Osteoblast (primary cell): ENCODE results near the gene TBC1D32. TPM values are rescaled to one million over a fixed set of nuclear protein-coding genes. Genes with fewer than 3 reads are reported as not detected.
"Not testable (repeated sequence)": the region's sequence is repeated elsewhere in the genome, so short reads cannot be mapped to it uniquely, and the experiment has no call there.

ENCODE experiments used
- DNase-seq: peaks from one replicate; pipeline ENCODE4 v3.0.0; 2011; ENCODE audit warnings: low spot score, mixed read lengths; ENCODE audit not compliant: insufficient read length; ENCODE audit errors: missing footprints
- H2AFZ ChIP-seq: 2 replicates; pipeline ENCODE4 v1.6.0; 2011; ENCODE audit warnings: mild to moderate bottlenecking, low read length
- H3K27ac ChIP-seq: 2 replicates; pipeline ENCODE4 v1.5.1; 2011; ENCODE audit warnings: mild to moderate bottlenecking, low read depth, low read length, moderate library complexity
- H3K27me3 ChIP-seq: 2 replicates; pipeline ENCODE4 v1.6.0; 2012; ENCODE audit warnings: mild to moderate bottlenecking, control low read depth, inconsistent platforms, low read length, moderate library complexity; ENCODE audit not compliant: insufficient read depth
- H3K36me3 ChIP-seq: 2 replicates; pipeline ENCODE4 v1.5.1; 2011; ENCODE audit warnings: mild to moderate bottlenecking, low read length, control low read depth, moderate library complexity; ENCODE audit not compliant: insufficient read depth
- H3K4me1 ChIP-seq: 2 replicates; pipeline ENCODE4 v1.5.1; 2011; ENCODE audit warnings: mild to moderate bottlenecking, low read length, control low read depth, moderate library complexity; ENCODE audit not compliant: insufficient read depth
- H3K4me2 ChIP-seq: 2 replicates; pipeline ENCODE4 v1.6.0; 2011; ENCODE audit warnings: mild to moderate bottlenecking, low read length; ENCODE audit not compliant: insufficient read depth
- H3K4me3 ChIP-seq: fragments of 200-600 bp; sonication (generic); 3 replicates; pipeline ENCODE4 v1.5.1; 2012; ENCODE audit warnings: mild to moderate bottlenecking, low read length, inconsistent platforms; ENCODE audit not compliant: insufficient read depth
- H3K79me2 ChIP-seq: 2 replicates; pipeline ENCODE4 v1.6.0; 2012; ENCODE audit warnings: mild to moderate bottlenecking, low read length, control low read depth, inconsistent platforms; ENCODE audit not compliant: insufficient read depth
- H3K9me3 ChIP-seq: 2 replicates; pipeline ENCODE4 v1.5.1; 2011; ENCODE audit warnings: low read depth, low read length, control low read depth
- H4K20me1 ChIP-seq: 2 replicates; pipeline ENCODE4 v1.6.0; 2012; ENCODE audit warnings: mild to moderate bottlenecking, low read length, control low read depth; ENCODE audit not compliant: insufficient read depth
- total RNA-seq: library from RNA; depleted of rRNA; stranded (reverse); fragments of >200 nt; gene quantifications from 2 replicates; pipeline ENCODE4 v1.2.3, GENCODE V29; 2012
- TF ChIP-seq, protein P1 (sequence below): IDR thresholded peaks from 2 replicates; pipeline ENCODE4 v1.5.1; 2011; ENCODE audit warnings: mild to moderate bottlenecking, low read depth, low read length, moderate library complexity; ENCODE audit errors: extremely low read depth

The TBC1D32 gene
- total RNA-seq = 15.9 and 17.4 TPM in 2 replicates

DNA sequence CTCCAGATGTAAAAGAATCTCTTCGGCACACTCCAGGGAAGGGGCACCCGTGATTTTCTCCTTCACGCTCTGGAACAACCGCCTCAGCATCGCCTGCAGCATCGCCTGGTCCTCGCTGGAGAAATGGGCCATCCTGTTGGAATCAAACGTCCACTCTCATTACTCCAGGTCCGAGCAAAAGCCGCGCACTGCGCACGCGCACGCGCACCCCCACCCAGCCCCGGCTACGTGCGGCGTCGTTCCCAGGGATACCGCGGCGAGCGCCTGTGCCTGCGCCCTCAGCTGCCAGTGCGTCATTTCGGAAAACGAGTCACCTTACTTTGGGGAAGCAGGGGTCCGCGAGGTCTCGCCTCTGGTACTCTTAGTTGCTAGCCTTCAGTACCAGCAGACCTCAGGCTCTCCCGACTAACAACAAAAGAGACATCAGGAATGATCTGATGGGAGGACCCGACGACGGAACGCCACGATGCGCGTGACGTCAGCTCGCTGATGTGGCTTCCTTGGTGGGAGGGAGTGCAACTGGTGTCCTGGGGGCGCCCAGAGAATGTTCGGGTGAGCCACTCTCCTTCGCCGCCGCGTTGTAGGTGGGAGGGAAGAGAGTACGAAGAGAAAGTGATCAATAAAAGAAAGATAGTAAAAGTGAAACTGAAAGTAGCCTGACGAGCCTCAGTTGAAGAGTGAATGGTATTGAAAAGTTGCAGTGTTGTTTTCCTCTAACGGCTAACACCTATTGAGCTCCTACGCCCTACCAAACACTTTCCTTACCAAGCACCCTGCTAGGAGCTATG, at the start of gene TBC1D32:
TBC1D32 (minus strand) TSS at position 182 of the 788 bp plus-strand sequence; CDS start at position 132, 50 bp downstream.
- H3K27me3 ChIP-seq = no peaks in the 10 kb centered on the region
- TF ChIP-seq, protein P1, sequence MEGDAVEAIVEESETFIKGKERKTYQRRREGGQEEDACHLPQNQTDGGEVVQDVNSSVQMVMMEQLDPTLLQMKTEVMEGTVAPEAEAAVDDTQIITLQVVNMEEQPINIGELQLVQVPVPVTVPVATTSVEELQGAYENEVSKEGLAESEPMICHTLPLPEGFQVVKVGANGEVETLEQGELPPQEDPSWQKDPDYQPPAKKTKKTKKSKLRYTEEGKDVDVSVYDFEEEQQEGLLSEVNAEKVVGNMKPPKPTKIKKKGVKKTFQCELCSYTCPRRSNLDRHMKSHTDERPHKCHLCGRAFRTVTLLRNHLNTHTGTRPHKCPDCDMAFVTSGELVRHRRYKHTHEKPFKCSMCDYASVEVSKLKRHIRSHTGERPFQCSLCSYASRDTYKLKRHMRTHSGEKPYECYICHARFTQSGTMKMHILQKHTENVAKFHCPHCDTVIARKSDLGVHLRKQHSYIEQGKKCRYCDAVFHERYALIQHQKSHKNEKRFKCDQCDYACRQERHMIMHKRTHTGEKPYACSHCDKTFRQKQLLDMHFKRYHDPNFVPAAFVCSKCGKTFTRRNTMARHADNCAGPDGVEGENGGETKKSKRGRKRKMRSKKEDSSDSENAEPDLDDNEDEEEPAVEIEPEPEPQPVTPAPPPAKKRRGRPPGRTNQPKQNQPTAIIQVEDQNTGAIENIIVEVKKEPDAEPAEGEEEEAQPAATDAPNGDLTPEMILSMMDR = no peak
- peaks cover 9% of the 10 kb centered on the region for H3K4me1 ChIP-seq
- peak within 1 kb of the TSS; percentile 76 for H3K4me2 ChIP-seq
- no peaks in the 10 kb centered on the region for H3K9me3 ChIP-seq
- peak within 1 kb of the TSS; percentile 99 for H3K27ac ChIP-seq
- DNase-seq = peak; percentile 95
- H2AFZ ChIP-seq = peak within 1 kb of the TSS; percentile 98
- H4K20me1 ChIP-seq = no peaks in the 10 kb centered on the region
- H3K36me3 ChIP-seq = no peaks in the 10 kb centered on the region
- peaks cover 4% of the 10 kb centered on the region for H3K79me2 ChIP-seq
- H3K4me3 ChIP-seq = peak within 1 kb of the TSS; percentile 86

DNA sequence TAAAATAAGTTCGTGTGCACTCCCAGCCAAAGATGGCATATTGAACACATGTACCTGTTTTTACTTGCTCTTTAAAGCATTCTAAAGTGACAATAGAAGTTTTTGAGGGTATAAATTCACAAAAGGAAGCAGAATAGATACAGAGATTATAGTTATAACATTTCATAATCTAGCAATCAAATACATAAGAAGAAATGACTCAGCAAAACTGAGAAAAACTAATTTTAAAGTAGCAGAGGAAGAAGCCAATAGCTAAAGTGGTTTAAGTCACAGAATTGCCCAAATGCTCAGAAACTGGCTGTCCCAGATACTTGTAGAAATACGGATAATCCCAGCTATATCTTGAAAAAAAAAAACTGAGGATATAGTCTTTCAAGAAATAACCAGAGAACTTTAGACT, 49.2 kb upstream of the TBC1D32 start:
- Histone ChIP-seq H3K36me3 (no peaks in the 10 kb centered on the region), H4K20me1 (no peaks in the 10 kb centered on the region), H3K27me3 (no peaks in the 10 kb centered on the region), H3K4me1 (no peaks in the 10 kb centered on the region), H3K79me2 (no peaks in the 10 kb centered on the region), H3K9me3 (no peaks in the 10 kb centered on the region), H2AFZ (no peak overlapping the region), H3K27ac (no peak overlapping the region), H3K4me3 (no peak overlapping the region), H3K4me2 (no peak overlapping the region)
- no peak for DNase-seq
- TF ChIP-seq, protein P1 = no peak

DNA sequence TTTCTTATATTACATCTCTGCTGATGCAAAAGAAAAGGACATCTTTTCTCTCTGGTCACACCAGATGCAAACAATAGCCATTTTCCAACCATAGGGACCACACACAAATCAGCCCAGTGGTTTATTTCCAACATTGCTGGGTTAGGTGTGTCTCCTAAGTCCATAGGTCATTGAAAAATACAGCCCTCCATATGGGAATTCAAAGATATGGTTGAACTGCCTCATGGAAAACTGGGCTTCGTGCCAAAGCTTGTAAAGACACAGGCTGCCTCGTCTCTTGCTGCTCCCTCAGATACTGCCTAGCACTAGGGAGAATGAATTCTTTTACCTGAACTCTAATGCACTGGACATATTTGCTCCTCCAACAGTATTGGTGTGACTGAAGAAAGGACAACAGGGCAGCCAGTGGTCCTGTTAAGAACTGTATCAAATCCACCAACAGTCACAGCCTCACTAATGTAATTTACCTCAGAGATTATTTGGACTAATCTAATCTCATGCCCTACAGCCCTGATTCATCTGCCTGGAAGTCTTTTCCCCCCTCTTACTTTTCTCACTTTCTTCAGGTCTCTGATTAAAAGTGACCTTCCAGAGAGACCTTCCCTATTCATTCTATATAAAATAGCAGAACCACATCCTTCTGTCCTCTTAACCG, 48.3 kb upstream of the TBC1D32 start:
- DNase-seq = no peak
- no peak overlapping the region for H3K4me3 ChIP-seq
- H3K9me3 ChIP-seq = no peaks in the 10 kb centered on the region
- TF ChIP-seq, protein P1 = no peak
- H3K4me2 ChIP-seq = no peak overlapping the region
- H3K27me3 ChIP-seq = no peaks in the 10 kb centered on the region
- no peaks in the 10 kb centered on the region for H3K4me1 ChIP-seq
- no peak overlapping the region for H2AFZ ChIP-seq
- no peaks in the 10 kb centered on the region for H4K20me1 ChIP-seq
- no peaks in the 10 kb centered on the region for H3K36me3 ChIP-seq
- H3K79me2 ChIP-seq = no peaks in the 10 kb centered on the region
- no peak overlapping the region for H3K27ac ChIP-seq

DNA sequence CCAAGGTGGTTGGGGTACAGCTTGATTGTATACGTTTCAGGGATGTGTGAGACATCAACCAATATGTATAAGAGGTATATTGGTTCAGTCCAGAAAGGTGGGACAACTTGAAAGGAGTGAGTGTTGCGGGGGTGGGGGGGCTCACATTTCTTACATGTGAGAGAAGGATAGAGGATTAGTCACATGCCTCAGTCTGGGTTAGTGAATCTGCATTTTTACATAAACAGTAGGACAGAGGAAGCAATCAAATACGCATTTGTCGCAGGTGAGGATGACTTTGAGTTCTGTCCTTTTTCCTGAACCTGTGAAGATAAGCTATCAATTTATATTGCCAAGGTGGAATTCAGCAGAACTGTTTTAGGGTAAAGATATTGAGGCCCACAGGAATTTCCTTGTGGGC, 42.1 kb upstream of the TBC1D32 start:
- TF ChIP-seq, protein P1 = no peak
- Histone ChIP-seq H3K79me2 (no peaks in the 10 kb centered on the region), H3K4me1 (no peaks in the 10 kb centered on the region), H4K20me1 (no peaks in the 10 kb centered on the region), H3K4me3 (no peak overlapping the region), H3K4me2 (no peak overlapping the region), H2AFZ (no peak overlapping the region), H3K36me3 (no peaks in the 10 kb centered on the region), H3K9me3 (no peaks in the 10 kb centered on the region), H3K27ac (no peak overlapping the region), H3K27me3 (no peaks in the 10 kb centered on the region)
- no peak for DNase-seq

DNA sequence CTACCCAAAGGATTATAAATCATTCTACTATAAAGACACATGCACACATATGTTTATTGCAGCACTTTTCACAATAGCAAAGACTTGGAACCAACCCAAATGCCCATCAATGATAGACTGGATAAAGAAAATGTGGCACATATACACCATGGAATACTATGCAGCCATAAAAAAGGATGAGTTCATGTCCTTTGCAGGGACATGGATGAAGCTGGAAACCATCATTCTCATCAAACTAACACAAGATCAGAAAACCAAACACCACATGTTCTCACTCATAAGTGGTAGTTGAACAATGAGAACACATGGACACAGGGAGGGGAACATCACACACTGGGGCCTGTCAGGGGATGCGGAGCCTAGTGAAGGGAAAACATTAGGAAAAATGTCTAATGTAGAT, 39.9 kb upstream of the TBC1D32 start:
- not testable (repeated sequence) for H3K36me3 ChIP-seq, H3K9me3 ChIP-seq, H3K4me1 ChIP-seq, H3K4me3 ChIP-seq, DNase-seq, H3K4me2 ChIP-seq, H3K79me2 ChIP-seq, H3K27me3 ChIP-seq, H2AFZ ChIP-seq, H3K27ac ChIP-seq, H4K20me1 ChIP-seq
